ENCODE measurements around the gene EN1. TPM values are rescaled to one million over a fixed set of nuclear protein-coding genes. Genes with fewer than 3 reads are reported as not detected.

EN1 gene
- total RNA-seq, 2 experiments from 2014 or later, result not detected

GRCh38 chr2:118881490-118882129, 34.2 kb upstream of the EN1 start:
- no peak for TF ChIP-seq EZH2phosphoT487 (IDR thresholded peaks at IDR 0.05; ENCODE audit: borderline replicate concordance, low read depth, low read length)
- TF ChIP-seq CTCF (conservative IDR thresholded peaks at IDR 0.05; ENCODE audit: low read length), result peak; percentile 84
- no peaks in the 10 kb centered on the region for H3K79me2 ChIP-seq (ENCODE audit: insufficient read depth, low read depth, low read length)
- H2AFZ ChIP-seq (ENCODE audit: low read length), result no peak overlapping the region
- no peak overlapping the region for H3K4me2 ChIP-seq (ENCODE audit: low read length)
- H3K36me3 ChIP-seq (ENCODE audit: insufficient read depth, low read length), result no peaks in the 10 kb centered on the region
- peak; percentile 74 for DNase-seq (ENCODE audit: low spot score)
- peaks cover 9% of the 10 kb centered on the region for H3K4me1 ChIP-seq (ENCODE audit: insufficient read depth, low read length, poor library complexity, severe bottlenecking)
- BruUV-seq (replicated peaks), result no TSS peak
- no peak overlapping the region for H3K4me3 ChIP-seq (ENCODE audit: low read depth, low read length, poor library complexity, severe bottlenecking)
- H3K27ac ChIP-seq (ENCODE audit: low read depth, low read length, poor library complexity, severe bottlenecking), result no peak overlapping the region
- H4K20me1 ChIP-seq (ENCODE audit: insufficient read depth, low read length), result no peaks in the 10 kb centered on the region
- CTCF ChIA-PET (ENCODE audit: unreplicated experiment), result interaction anchor here (1.1 to 2.0 kb wide), 3 partner anchors 298 to 429 kb away, joined by 3 to 5 read pairs (median 4); no protein-coding TSS in a partner anchor
- POLR2A ChIA-PET, result interaction anchor here (1.1 kb wide), 1 partner anchor 429 kb away, joined by 3 read pairs; no protein-coding TSS in a partner anchor
- H3K9me2 ChIP-seq (ENCODE audit: insufficient read depth, low read length), result no peaks in the 10 kb centered on the region
- H3K9me3 ChIP-seq (ENCODE audit: low read length), result 0 out of 2 replicates have a peak, but pooled peaks cover 6% of the 10 kb centered on the region
- intact Hi-C loops (cut with micrococcal nuclease; ENCODE audit: unreplicated experiment), result loop anchor here (1.0 to 10.0 kb wide), 8 partner anchors 163 to 595 kb away; partner anchors contain the start of genes C2orf76 and DBI

DNA sequence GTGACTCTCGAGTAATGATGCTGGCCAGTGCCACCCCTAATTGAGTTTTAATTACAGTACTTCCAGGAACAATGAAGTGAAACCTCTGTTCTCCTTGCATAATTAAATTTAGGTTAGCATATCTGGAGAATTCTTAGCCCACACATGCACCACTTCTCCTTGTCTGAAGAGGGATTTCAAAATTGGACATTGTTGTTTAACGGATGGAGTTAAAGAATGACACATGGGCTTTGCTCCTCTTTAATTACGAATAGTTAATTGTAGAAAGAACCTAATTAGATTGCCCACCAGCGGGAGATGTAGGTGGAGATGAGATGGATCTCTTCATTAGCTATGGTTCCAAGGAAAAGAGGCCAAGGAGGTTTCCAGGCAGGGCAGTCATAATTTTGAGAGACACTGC, 33.1 kb upstream of the EN1 start:
- 0 out of 2 replicates have a peak, but pooled peaks cover 6% of the 10 kb centered on the region for H3K9me3 ChIP-seq (ENCODE audit: low read length)
- H3K36me3 ChIP-seq (ENCODE audit: insufficient read depth, low read length), result no peaks in the 10 kb centered on the region
- H2AFZ ChIP-seq (ENCODE audit: low read length), result no peak overlapping the region
- no peak for TF ChIP-seq CTCF (conservative IDR thresholded peaks at IDR 0.05; ENCODE audit: low read length)
- TF ChIP-seq EZH2phosphoT487 (IDR thresholded peaks at IDR 0.05; ENCODE audit: borderline replicate concordance, low read depth, low read length), result no peak
- DNase-seq (ENCODE audit: low spot score), result no peak
- H4K20me1 ChIP-seq (ENCODE audit: insufficient read depth, low read length), result no peaks in the 10 kb centered on the region
- ChIA-PET CTCF (ENCODE audit: unreplicated experiment) (no interaction called here), POLR2A (no interaction called here)
- H3K9me2 ChIP-seq (ENCODE audit: insufficient read depth, low read length), result no peaks in the 10 kb centered on the region
- intact Hi-C loops (cut with micrococcal nuclease; ENCODE audit: unreplicated experiment), result loop anchor here (5.0 to 10.0 kb wide), 2 partner anchors 164 to 487 kb away; partner anchors contain the start of genes C2orf76 and DBI
- H3K4me2 ChIP-seq (ENCODE audit: low read length), result no peak overlapping the region
- no peaks in the 10 kb centered on the region for H3K79me2 ChIP-seq (ENCODE audit: insufficient read depth, low read depth, low read length)
- H3K27ac ChIP-seq (ENCODE audit: low read depth, low read length, poor library complexity, severe bottlenecking), result no peak overlapping the region
- no peak overlapping the region for H3K4me3 ChIP-seq (ENCODE audit: low read depth, low read length, poor library complexity, severe bottlenecking)
- no TSS peak for BruUV-seq (replicated peaks)
- peaks cover 9% of the 10 kb centered on the region for H3K4me1 ChIP-seq (ENCODE audit: insufficient read depth, low read length, poor library complexity, severe bottlenecking)

Measured in OCI-LY7 (cell line).